Astrocyte (in vitro differentiated cells and primary cell): ENCODE measurements around the gene WSCD2. TPM values are rescaled to one million over a fixed set of nuclear protein-coding genes. Genes with fewer than 3 reads are reported as not detected.

Source experiments
- DNase-seq: peaks from one replicate; pipeline ENCODE4 v3.0.0-alpha.2; 2010; ENCODE audit warnings: low read depth
- FAIRE-seq: peaks from 2 replicates; lab custom pipeline; 2011; peaks lifted over from hg19 to GRCh38; lab: Jason Lieb, UNC
- H2AFZ ChIP-seq: 2 replicates; pipeline ENCODE4 v1.6.0; 2012; ENCODE audit warnings: low read depth, low read length, inconsistent platforms
- H3K27ac ChIP-seq: 2 replicates; pipeline ENCODE4 v1.5.1; 2011; ENCODE audit warnings: low read depth, low read length, inconsistent platforms
- H3K27me3 ChIP-seq: 2 replicates; pipeline ENCODE4 v1.6.0; 2011; ENCODE audit warnings: low read length, inconsistent platforms; ENCODE audit not compliant: insufficient read depth
- H3K36me3 ChIP-seq: 2 replicates; pipeline ENCODE4 v1.5.1; 2011; ENCODE audit warnings: low read length, inconsistent platforms; ENCODE audit not compliant: insufficient read depth
- H3K4me1 ChIP-seq: 2 replicates; pipeline ENCODE4 v1.5.1; 2011; ENCODE audit warnings: low read length, inconsistent platforms; ENCODE audit not compliant: insufficient read depth
- H3K4me2 ChIP-seq: 2 replicates; pipeline ENCODE4 v1.6.0; 2012; ENCODE audit warnings: low read length, inconsistent platforms
- H3K4me3 ChIP-seq: 2 replicates; pipeline ENCODE4 v1.5.1; 2011; ENCODE audit warnings: low read depth, mild to moderate bottlenecking, low read length, inconsistent platforms; ENCODE audit not compliant: insufficient read depth
- H3K79me2 ChIP-seq: 2 replicates; pipeline ENCODE4 v1.6.0; 2012; ENCODE audit warnings: mild to moderate bottlenecking, low read length, inconsistent platforms; ENCODE audit not compliant: insufficient read depth
- H3K9ac ChIP-seq: 2 replicates; pipeline ENCODE4 v1.6.0; 2012; ENCODE audit warnings: mild to moderate bottlenecking, low read length, inconsistent platforms
- H3K9me3 ChIP-seq: 2 replicates; pipeline ENCODE4 v1.5.1; 2012; ENCODE audit warnings: low read depth, mild to moderate bottlenecking, low read length, inconsistent platforms; ENCODE audit not compliant: insufficient read depth
- H4K20me1 ChIP-seq: 2 replicates; pipeline ENCODE4 v1.6.0; 2012; ENCODE audit warnings: low read length, inconsistent platforms; ENCODE audit not compliant: insufficient read depth
- H3K27ac Mint-ChIP-seq: one replicate; pipeline ENCODE4 v1.8.0; 2021; ENCODE audit warnings: mild to moderate bottlenecking, mixed read lengths; ENCODE audit not compliant: unreplicated experiment
- H3K27me3 Mint-ChIP-seq: one replicate; pipeline ENCODE4 v1.8.0; 2021; ENCODE audit warnings: low read depth, mixed read lengths; ENCODE audit not compliant: unreplicated experiment
- H3K36me3 Mint-ChIP-seq: one replicate; pipeline ENCODE4 v1.8.0; 2021; ENCODE audit warnings: low read depth, mixed read lengths; ENCODE audit not compliant: unreplicated experiment
- H3K4me1 Mint-ChIP-seq: one replicate; pipeline ENCODE4 v1.8.0; 2021; ENCODE audit warnings: low read depth, mixed read lengths; ENCODE audit not compliant: unreplicated experiment
- H3K4me3 Mint-ChIP-seq: one replicate; pipeline ENCODE4 v1.8.0; 2021; ENCODE audit warnings: mild to moderate bottlenecking, moderate library complexity, mixed read lengths; ENCODE audit not compliant: unreplicated experiment
- H3K9me3 Mint-ChIP-seq: one replicate; pipeline ENCODE4 v1.8.0; 2021; ENCODE audit warnings: mild to moderate bottlenecking, mixed read lengths; ENCODE audit not compliant: unreplicated experiment
- CTCF ChIP-seq: IDR thresholded peaks from 2 replicates; pipeline ENCODE4 v1.5.1; 2011; ENCODE audit warnings: low read depth, mild to moderate bottlenecking, inconsistent platforms, low read length, moderate library complexity; ENCODE audit not compliant: insufficient read depth
- EZH2 ChIP-seq: IDR thresholded peaks from 2 replicates; pipeline ENCODE4 v1.6.1; 2012; ENCODE audit warnings: mild to moderate bottlenecking, low read length, inconsistent platforms; ENCODE audit not compliant: insufficient read depth
- total RNA-seq: library from RNA; stranded (reverse); gene quantifications from 2 replicates; pipeline ENCODE4 v1.2.1, GENCODE V29; 2021

WSCD2 gene
- total RNA-seq, 1 donor from 2014 or later = 0.11 TPM

GRCh38 chr12:108099073-108099472 is 30.0 kb upstream of the WSCD2 start:
- no peaks in the 10 kb centered on the region for H4K20me1 ChIP-seq
- no peaks in the 10 kb centered on the region for H3K4me1 Mint-ChIP-seq
- H3K27ac Mint-ChIP-seq = no peak overlapping the region
- DNase-seq = no peak
- no peaks in the 10 kb centered on the region for H3K36me3 Mint-ChIP-seq
- H3K4me3 ChIP-seq = no peak overlapping the region
- no peaks in the 10 kb centered on the region for H3K79me2 ChIP-seq
- no peaks in the 10 kb centered on the region for H3K27me3 ChIP-seq
- no peak overlapping the region for H3K4me2 ChIP-seq
- H3K9ac ChIP-seq = no peak overlapping the region
- no peaks in the 10 kb centered on the region for H3K36me3 ChIP-seq
- no peak for FAIRE-seq
- H3K4me1 ChIP-seq = no peaks in the 10 kb centered on the region
- TF ChIP-seq CTCF = no peak
- TF ChIP-seq EZH2 = no peak
- H3K4me3 Mint-ChIP-seq = no peak overlapping the region
- H2AFZ ChIP-seq = no peak overlapping the region
- H3K9me3 Mint-ChIP-seq = no peaks in the 10 kb centered on the region
- H3K9me3 ChIP-seq = no peaks in the 10 kb centered on the region
- peaks cover 26% of the 10 kb centered on the region for H3K27me3 Mint-ChIP-seq
- H3K27ac ChIP-seq = no peak overlapping the region

- Histone ChIP-seq H3K27ac (no peak overlapping the region), H3K4me1 (no peaks in the 10 kb centered on the region), H3K79me2 (no peaks in the 10 kb centered on the region), H3K36me3 (no peaks in the 10 kb centered on the region), H2AFZ (no peak overlapping the region), H3K9ac (no peak overlapping the region), H3K27me3 (no peaks in the 10 kb centered on the region), H4K20me1 (no peaks in the 10 kb centered on the region), H3K4me3 (no peak overlapping the region), H3K9me3 (no peaks in the 10 kb centered on the region), H3K4me2 (no peak overlapping the region)
- Mint-ChIP-seq H3K4me3 (no peak overlapping the region), H3K9me3 (no peaks in the 10 kb centered on the region), H3K27ac (no peak overlapping the region), H3K27me3 (peaks cover 19% of the 10 kb centered on the region), H3K4me1 (no peaks in the 10 kb centered on the region), H3K36me3 (no peaks in the 10 kb centered on the region)
- FAIRE-seq (no peak), DNase-seq (no peak)
- TF ChIP-seq CTCF = no peak
- TF ChIP-seq EZH2 = no peak
These were observed 29.2 kb upstream of the WSCD2 start for GRCh38 chr12:108099778-108100489.

GRCh38 chr12:108101605-108102175 is 27.4 kb upstream of the WSCD2 start:
- peaks cover 17% of the 10 kb centered on the region for H3K27me3 Mint-ChIP-seq
- no peaks in the 10 kb centered on the region for H3K9me3 ChIP-seq
- no peaks in the 10 kb centered on the region for H3K27me3 ChIP-seq
- no peaks in the 10 kb centered on the region for H3K4me1 ChIP-seq
- no peak overlapping the region for H3K4me2 ChIP-seq
- no peak overlapping the region for H3K27ac Mint-ChIP-seq
- no peaks in the 10 kb centered on the region for H3K36me3 ChIP-seq
- TF ChIP-seq EZH2 (no peak), CTCF (no peak)
- no peaks in the 10 kb centered on the region for H3K9me3 Mint-ChIP-seq
- H3K4me3 ChIP-seq = no peak overlapping the region
- H3K79me2 ChIP-seq = no peaks in the 10 kb centered on the region
- no peak overlapping the region for H3K27ac ChIP-seq
- H3K4me1 Mint-ChIP-seq = no peaks in the 10 kb centered on the region
- H3K4me3 Mint-ChIP-seq = no peak overlapping the region
- H2AFZ ChIP-seq = no peak overlapping the region
- no peak overlapping the region for H3K9ac ChIP-seq
- H4K20me1 ChIP-seq = no peaks in the 10 kb centered on the region
- no peak for DNase-seq
- H3K36me3 Mint-ChIP-seq = no peaks in the 10 kb centered on the region
- no peak for FAIRE-seq
